Midbrain (tissue), 1 donor: ENCODE data around the gene RECQL5.
"Not testable (repeated sequence)": the region's sequence is repeated elsewhere in the genome, so short reads cannot be mapped to it uniquely, and the experiment has no call there.

Experiments used
- DNase-seq: peaks from one replicate; lab custom pipeline; 2025; lab: John Stamatoyannopoulos, UW

RECQL5 gene

DNA sequence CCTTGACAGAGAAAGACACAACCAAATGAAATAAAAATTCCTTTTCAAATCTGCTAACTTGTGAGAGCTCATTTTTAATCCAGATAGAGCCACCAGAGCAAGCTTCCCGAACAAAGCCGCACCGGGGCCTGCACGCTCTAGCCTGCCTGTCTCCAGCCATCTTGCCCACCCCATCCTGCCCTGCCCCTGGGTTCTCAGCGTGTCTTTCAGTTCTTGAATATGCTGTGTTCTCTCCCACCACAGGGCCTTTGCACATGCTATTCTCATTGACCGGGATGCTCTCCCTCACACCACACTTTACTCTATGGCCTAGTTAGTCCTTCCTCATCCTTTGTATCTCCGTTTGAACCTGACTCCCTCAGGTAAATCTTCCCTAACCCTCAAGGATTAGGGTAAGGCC lies 19.0 kb downstream of the RECQL5 start:
- DNase-seq = no peak

DNA sequence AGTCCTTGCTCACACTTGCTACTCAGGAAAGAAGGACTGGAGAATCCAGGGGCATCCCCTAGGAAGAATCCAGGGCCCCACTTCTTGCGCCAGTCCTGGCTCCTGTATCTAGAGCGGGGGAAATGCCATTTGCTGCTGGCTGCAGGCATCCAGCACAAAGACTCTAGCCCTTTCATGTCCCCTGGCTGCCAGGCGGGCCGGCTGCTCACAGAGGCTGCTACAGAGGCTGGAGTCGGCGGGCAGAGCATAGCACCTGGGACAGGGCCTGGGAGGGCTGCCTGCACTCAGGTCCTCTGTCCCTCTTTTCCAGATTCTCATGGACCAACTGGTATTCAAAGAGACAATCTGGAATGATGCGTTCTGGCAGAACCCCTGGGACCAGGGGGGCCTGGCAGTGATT lies 19.9 kb downstream of the RECQL5 start:
- no peak for DNase-seq

DNA sequence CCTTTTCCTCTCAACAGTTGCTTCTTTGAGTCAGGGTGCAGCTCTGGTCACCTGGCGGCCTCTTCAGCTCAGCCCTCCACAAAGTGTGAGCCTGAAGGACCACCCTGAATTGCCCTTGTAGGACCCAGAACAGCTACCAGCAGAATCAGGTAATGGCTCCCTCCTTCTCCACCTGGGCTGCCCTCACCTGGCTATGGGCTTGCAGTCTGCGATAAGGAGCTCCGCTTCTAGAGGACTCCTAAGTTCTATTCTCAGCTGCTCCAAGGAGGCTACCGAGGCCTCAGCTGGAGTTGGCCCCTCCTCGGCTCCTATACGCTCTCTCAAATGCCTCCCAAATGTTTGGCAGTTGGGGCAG lies 20.3 kb downstream of the RECQL5 start:
- no peak for DNase-seq

DNA sequence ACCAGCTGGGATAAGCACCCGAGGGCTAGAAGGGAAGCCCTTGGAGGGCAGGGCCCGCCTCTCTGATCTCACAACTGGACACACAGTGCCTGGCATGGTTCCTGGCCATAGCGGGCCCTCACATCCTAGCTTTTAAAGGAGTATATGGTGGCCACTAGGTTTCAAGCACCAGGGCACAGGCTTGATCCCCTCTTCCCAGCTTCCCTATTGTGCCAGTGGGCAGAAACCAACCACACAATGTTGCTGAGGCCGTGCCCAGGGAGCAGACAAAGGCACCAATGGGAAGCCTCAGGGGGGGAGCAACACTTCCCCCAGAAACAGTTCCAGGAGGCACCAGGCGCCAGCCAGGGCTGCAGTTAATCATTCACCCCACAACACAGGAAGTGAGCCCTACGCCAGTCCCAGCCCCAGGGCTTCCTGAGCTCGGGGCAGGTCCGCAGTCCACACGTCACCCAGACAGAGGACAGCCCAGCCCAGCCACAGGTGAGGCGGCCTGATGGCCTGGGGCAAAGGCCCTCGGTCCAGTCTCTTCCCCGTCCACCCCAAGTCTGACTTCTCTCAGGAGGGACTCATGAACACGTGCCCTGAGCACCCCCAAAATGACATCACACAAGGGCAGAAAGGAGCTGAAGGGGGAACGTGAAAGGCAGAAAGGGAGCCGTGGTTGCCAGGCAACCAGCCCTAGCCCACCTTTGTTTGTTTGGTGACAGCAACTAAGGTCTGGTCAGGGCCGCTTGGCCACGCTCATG lies 20.9 kb downstream of the RECQL5 start:
- peak; percentile 88 for DNase-seq

DNA sequence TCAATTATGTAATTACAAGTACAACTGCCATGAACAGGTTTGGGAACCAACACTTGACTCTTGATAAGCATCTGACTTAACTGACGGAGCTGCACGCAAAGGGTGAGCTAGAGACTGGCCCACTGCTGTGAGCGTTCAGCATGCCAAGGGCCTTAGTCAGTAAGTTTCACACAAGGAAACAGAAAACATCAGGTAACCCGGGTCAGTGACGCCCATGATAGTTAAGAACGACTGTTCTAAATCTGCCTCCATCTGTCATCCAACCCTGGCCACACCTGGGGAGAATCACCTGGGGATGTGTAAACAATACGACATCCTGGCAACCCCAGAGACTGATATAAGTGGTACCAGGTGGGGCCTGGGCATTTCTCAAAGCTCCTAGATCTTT lies 21.5 kb downstream of the RECQL5 start:
- DNase-seq = no peak

DNA sequence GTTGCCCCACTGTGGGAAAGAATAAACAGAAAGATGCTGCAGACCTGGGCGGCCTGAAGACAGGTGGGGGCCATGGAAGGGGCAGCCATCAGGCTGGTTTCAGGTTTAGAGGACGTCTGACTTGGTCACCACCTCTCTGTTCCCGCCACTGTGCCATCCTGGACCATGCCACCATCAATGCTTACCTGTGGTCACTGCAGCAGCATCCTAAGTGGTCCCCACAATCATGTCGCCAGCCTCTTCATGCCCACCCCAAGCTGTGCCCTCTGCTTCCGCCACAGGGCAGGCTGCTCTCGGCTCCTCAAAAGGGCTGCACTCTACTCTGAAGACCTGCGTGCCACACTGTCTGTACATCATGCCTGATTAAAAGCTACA lies 23.3 kb downstream of the RECQL5 start:
- no peak for DNase-seq

DNA sequence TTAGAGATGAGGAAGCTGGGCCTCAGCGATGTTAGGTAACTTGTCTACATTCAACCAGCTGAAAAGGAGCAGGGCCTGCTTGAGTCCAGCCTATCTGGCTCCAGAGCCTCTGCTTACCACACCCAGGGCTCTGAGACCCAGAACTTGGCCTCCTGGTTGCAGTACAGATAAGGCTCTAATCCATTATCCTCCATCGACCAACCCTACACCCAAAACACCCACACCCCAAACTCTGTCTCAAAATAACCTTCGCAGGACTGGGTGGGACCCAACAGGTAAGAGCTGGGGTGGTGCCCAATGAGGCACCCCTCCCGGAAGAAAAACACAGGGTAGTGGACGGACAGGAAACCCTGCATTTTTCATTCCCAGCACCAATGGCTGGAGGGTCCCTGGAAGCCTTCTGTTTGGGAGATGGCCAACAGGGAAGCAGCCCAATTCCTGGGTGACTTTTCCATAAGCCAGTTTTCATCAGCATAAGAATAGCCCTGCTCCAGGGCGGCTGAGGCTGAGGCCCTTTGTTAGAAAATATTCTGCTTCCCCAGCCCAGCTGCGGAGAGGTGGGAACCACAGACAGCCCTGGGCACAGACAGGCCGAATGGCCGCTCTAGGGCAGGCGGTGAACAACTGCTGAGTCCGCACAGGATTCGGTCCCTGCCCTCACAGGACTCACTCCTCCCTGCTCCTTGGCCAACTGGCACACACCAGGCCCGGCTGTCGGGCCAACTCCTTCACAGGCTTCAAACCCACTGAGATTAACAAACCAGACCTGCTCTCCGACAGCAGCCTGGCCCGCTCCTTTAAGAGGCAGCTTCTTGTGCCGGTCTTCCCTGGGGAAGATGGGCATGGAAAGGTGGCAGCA lies 23.9 kb downstream of the RECQL5 start:
- no peak for DNase-seq

DNA sequence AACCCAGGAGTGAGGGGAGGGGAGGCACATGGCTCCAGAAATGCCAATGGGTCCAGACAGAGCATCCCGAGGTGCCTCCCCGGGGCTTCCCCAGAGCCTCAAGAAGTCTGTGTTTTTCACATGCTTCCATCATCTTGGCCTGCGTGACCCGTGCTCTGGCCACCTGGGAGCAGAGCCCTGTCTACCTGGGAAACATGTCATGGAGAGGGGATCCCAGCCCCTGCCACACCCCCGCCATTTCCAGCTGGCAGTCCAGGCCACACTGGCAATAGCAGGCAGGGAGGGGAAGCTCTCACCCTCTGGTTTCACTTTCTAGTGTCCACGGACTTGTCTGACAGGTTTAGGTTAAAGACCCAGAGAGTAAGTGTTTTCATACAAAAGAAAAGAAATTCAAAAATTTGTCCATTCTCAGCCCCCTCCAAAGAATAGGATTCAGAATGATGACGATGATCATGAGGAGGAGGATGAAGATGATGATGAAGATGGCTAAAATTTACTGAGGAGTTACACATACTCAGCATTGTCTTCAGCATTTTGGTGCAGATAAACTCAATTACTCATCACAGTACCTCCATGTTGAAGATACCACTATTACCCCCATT lies 24.7 kb downstream of the RECQL5 start:
- no peak for DNase-seq

DNA sequence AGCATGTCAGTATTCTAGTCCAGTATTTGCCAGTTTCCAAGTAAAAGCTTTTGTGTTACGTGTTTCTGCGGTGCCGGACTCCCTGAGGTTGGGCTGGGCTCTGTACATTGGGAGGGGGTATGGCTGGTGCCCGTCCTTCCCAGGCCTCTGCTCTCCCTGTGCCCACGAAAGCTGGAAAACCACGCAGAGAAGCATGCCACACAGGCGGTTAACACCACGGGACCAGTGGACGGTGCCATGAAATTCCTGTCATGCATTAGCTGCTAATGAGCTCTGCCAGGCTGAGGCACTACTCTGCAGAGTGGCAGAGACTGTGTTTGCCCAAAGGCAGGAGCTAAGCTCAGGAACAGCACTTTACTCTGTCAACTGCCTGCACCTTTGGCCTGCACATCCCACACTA lies 25.6 kb downstream of the RECQL5 start:
- DNase-seq = peak; percentile 14

DNA sequence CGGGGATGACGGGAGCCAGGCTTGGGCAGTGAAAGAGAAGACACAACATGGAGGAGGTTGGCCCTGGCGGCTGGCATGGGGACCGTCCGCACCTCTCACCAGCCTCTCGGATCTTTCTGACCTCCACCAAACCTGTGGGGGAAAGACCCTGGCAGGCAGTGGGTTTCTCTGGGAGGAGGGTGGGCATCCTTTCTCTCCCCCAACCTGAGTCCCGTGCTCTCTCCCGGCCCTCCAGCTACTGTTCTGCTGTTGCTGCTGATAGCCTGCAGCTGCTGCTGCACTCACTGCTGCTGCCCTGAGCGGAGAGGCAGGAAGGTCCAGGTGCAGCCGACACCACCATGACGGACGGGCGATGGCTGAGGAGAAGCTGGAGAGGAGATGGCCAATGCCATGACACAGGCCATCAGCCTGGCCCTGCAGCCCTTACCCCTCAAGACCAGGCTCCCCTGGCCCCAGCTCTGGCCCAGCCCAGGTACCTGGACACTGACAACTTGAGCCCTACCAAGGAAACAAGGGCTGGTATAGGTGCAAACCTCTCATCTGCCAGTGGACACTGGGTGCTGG lies 26.3 kb downstream of the RECQL5 start:
- DNase-seq = no peak

DNA sequence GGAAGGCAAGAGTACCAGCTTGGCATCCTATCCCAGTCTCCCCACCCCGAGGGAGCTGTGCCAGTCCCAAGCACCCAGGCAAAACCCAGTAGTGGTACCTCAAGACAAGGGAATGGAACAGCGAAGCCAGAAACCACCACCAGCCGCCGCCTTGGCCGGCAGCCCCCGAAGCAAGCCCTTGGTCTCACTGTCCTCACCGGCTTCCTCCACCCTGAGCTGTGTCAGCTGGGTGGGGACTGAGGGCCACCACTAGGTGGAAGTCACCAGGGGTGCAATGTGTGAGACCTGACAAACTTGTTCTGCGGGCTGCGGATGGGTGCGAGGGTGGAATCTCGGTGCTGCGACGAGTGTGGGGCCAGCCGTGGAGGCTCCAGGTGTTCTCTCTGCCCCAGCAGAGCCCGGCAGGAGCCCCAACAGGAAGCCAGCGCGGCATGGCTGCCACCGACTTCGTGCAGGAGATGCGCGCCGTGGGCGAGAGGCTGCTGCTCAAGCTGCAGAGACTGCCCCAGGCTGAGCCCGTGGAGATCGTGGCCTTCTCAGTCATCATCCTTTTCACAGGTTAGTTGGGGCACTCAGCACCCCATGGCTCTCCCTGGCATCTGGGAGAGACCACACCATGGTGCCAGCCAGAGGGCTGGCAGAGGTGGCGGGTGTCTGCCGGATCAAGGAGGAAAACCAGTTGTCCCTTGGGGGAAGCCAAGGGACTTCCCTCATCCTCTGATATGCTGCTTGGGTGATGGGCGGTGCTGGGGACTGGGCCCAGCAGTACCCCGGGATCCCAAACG lies 27.0 kb downstream of the RECQL5 start:
- no peak for DNase-seq

DNA sequence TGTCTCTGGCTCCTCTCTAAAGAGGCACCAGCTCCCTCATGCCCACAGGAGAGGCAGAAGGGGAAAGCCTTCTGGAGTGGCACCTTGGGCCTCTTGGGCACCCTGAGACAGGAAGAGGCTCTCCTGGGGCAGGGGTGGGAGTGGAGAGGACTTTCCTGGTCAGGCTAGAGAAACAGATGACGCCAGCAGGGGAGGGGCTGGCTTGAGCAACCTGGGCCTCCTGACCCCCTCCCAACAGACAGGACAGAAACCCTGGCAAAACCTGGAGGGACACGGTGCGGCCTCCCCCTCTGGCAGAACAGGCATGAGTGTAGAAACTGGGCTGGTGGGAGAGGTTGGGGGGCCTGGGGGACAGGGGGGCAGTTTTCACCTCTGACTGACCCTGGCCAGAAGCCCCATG lies 27.6 kb downstream of the RECQL5 start:
- no peak for DNase-seq

DNA sequence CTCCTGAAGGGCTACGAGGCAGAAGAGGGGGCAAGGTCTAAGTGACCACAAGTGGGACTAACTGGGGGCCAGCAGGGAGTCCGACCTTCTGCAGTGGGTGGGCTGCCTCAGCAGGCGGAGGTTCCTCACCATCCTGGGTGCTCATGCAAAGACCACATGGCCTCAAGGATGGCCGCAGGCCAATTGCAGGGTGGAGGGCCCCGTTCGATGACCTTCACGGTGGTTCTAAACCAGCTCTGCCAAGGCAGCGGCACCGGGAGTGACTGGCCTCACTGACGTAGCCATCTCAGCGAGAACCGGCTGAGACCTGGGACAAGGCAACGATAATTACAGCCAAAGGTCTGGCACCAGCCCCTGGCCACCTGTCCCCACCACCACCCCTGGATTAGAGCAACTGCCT lies 28.1 kb downstream of the RECQL5 start:
- DNase-seq = no peak

DNA sequence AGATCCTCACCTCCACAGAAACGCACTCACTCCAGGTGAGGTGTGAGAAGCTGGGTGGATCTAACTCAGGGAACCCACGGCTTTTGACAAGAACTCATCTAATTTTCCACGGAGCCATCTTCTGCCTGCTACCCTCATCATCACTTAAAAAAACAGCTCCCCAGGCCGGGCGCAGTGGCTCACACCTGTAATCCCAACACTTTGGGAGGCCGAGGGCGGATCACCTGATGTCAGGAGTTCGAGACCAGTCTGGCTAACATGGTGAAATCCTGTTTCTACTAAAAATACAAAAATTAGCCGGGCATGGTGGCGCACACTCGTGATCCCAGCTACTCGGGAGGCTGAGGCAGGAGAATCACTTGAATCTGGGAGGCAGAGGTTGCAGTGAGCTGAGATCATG lies 28.9 kb downstream of the RECQL5 start:
- not testable (repeated sequence) for DNase-seq

DNA sequence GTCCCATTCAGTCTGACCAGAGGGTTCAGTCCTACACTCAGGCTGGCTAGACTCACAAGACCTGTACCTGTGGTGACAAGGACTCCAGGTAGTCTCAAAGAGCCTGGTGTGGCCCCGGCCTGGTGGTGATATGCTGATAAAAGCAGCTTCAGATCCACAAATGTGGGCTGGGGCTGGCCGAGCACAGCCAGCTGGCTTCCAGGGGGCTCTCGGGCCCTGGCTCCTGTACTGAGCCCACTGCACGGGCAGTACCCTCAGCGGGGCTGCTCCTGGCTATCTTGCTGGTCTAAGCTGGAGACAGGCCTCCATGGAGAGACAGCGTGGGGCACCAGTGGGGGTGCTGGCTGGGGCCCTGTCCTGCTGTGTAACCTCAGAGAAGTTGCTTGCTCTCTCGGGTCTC lies 29.4 kb downstream of the RECQL5 start:
- no peak for DNase-seq

DNA sequence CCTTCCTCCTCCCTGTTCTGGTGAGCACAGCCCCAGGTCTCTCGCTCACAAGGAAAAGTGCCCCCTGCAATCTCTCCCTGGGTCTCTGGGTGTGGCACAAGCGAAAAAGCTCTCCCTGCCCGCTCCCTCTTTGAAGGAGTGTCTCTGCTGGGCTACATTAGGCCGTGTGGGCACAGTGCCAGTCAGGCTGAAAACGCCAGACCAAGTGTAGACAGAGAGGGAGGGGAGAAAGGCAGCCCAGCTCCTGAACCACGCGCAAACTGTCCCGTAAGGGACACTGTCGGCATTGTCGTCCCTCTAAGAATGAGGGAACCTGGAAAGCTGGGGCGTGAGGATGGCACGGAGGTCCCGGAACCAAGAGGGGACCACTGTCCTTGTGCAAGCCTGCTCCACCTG lies 29.8 kb downstream of the RECQL5 start:
- DNase-seq = peak; percentile 31

DNA sequence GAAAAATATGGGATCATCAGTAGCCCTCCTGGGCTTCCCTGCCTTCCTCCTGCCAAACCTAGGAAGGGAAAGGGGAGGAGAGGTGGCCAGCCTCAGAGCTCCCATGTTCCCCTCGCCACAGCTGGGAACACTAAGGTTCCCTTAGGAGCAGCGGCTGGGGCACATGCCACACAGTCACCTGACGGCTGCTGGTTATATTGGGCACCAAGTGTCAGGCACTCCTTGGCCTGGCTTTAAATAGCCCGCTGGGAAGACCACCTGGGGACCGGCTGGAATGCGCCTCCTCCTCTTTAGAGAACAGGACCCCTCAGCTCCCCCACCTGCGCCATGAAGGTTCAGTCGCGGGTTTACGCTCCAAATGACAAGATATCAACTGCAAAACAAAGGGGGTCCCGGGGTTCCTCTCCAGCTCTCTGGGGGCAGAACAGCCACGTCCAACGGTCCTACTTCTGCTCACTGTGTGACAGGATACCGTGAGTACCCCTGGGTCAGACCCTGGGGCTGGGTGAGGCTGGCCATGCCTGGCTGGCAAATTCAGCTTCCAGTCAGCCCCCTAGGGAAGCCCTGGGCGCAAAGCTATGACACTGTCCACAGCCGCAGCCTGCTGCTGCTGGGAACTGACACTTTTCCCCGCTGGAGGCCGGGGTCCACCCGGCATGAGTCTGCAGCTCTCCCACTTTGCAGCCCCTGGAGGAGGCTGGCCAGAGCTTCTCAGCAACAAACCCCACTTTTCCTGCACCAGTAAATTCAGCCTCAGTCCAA lies 30.4 kb downstream of the RECQL5 start:
- no peak for DNase-seq

DNA sequence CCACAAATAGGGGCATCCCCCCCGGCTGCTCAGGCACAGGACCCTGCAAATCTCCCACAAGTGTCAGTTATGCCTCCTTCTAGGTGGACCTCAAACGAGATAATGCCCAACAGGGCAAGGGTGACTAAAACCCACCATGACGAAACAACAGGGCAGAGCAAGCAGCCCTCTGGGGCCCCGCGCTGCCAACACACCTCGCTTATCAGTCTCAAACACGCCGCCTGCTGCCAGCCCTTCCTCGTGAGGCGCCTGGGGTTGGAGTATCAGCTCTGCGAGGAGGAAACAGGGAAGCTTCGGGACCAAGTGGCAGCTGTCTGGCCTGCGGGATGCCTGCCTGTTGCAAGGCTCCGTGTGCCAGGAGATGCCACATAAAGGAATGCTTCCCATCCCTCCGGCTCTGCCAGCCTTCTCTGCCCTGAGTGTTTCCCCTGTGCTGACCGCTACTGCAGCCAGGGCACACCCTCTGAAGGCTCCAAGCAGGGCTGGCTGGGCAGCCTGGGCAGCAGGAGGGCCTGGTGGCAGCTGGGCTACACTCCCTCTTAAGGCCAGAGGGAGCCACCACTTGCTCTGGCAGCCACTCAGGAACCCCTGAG lies 31.2 kb downstream of the RECQL5 start:
- DNase-seq = peak; percentile 68

DNA sequence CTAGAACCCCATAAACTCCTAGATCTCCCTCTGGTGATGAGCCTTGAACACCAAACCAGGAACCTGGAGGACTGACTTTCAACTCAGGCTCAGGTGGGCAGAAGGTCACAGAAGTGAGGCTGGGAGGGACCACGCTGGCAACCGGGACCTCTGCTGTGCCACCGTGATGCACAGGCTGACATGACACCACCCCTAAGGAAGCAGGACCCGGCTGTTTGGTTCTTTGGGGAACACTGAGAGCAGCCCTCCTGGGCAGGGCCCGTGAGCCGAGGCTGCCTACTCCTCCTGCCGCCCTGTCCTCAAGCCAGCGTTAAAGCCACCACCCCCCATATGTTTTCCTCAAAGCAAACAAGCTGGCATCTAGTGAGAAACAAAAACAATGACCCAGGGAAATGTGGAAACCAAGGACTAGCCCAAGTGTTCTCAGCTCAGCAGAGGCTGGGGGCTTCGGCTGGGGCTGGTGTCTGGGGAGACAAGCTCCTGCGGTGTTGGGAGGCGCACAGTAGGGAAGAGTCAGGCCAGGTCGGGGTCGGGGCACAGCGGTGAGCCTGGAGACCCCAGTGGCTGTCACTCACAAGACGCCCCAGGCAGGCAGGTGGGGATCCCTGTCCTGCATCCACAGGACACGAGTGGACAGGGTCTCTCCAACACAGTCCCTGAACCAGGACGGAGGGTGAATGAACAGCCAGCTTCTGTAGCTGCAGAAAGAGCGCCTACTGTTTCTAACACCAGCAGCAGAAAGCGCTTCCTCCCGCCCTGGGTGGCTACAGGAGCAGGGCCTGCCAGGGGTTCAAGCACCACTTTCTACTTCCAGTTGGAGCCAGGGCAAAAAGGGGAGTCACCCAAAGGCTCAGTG lies 32.0 kb downstream of the RECQL5 start:
- DNase-seq = no peak

DNA sequence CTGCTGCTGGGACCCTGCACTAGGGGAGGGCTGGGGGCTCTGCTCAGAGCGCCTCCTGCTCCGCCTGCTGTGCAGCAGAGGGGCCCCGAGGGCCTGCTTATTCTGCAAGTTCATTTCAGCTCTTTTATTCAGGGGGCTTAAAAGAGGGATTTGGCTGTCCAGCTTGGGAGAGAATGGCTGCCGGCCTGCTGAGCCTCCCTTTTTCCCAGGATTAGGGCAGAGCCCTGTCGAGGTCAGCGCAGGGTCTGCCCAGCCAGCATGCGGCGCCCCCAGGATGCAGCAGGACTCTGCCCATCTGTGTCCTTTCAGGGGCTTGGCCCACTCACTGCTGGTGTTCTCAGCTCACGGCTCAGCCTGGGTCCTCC lies 32.6 kb downstream of the RECQL5 start:
- DNase-seq = no peak
